ENCODE results near the gene CHCHD3.

The CHCHD3 gene

GRCh38 chr7:132869166-132869861 is 212.6 kb downstream of the CHCHD3 start:
- no peaks in the 10 kb centered on the region for H3K9me3 Mint-ChIP-seq
- H3K4me3 Mint-ChIP-seq, result no peak overlapping the region
- peaks cover 11% of the 10 kb centered on the region for H3K36me3 Mint-ChIP-seq (ENCODE audit: low read depth)
- intact Hi-C loops (cut with micrococcal nuclease), result no loop called here
- H3K27ac Mint-ChIP-seq, result no peak overlapping the region
- peaks cover 20% of the 10 kb centered on the region for H3K4me1 Mint-ChIP-seq (ENCODE audit: low read depth)
- no peaks in the 10 kb centered on the region for H3K27me3 Mint-ChIP-seq

- Mint-ChIP-seq H3K27ac (no peak overlapping the region), H3K4me3 (no peak overlapping the region), H3K4me1 (ENCODE audit: low read depth) (peaks cover 20% of the 10 kb centered on the region), H3K36me3 (ENCODE audit: low read depth) (peaks cover 11% of the 10 kb centered on the region), H3K27me3 (no peaks in the 10 kb centered on the region), H3K9me3 (no peaks in the 10 kb centered on the region)
- intact Hi-C loops (cut with micrococcal nuclease), result no loop called here
Observed at GRCh38 chr7:132866551-132866950, 215.3 kb downstream of the CHCHD3 start.

- H3K4me1 Mint-ChIP-seq (ENCODE audit: low read depth), result peaks cover 20% of the 10 kb centered on the region
- no peaks in the 10 kb centered on the region for H3K9me3 Mint-ChIP-seq
- no peak overlapping the region for H3K4me3 Mint-ChIP-seq
- no peak overlapping the region for H3K27ac Mint-ChIP-seq
- no peaks in the 10 kb centered on the region for H3K27me3 Mint-ChIP-seq
- H3K36me3 Mint-ChIP-seq (ENCODE audit: low read depth), result peaks cover 11% of the 10 kb centered on the region
- intact Hi-C loops (cut with micrococcal nuclease), result no loop called here
Observed at GRCh38 chr7:132866144-132866531, 215.8 kb downstream of the CHCHD3 start.

GRCh38 chr7:132865366-132866143 is 216.3 kb downstream of the CHCHD3 start:
- Mint-ChIP-seq H3K9me3 (no peaks in the 10 kb centered on the region), H3K36me3 (ENCODE audit: low read depth) (peaks cover 16% of the 10 kb centered on the region), H3K27ac (no peak overlapping the region), H3K27me3 (no peaks in the 10 kb centered on the region), H3K4me1 (ENCODE audit: low read depth) (peaks cover 20% of the 10 kb centered on the region), H3K4me3 (no peak overlapping the region)
- intact Hi-C loops (cut with micrococcal nuclease), result no loop called here

GRCh38 chr7:132861940-132862554 is 219.8 kb downstream of the CHCHD3 start:
- no peak overlapping the region for H3K4me3 Mint-ChIP-seq
- no peaks in the 10 kb centered on the region for H3K27me3 Mint-ChIP-seq
- H3K27ac Mint-ChIP-seq, result no peak overlapping the region
- H3K4me1 Mint-ChIP-seq (ENCODE audit: low read depth), result peaks cover 12% of the 10 kb centered on the region
- peaks cover 16% of the 10 kb centered on the region for H3K36me3 Mint-ChIP-seq (ENCODE audit: low read depth)
- no peaks in the 10 kb centered on the region for H3K9me3 Mint-ChIP-seq
- intact Hi-C loops (cut with micrococcal nuclease), result no loop called here

- Mint-ChIP-seq H3K9me3 (no peaks in the 10 kb centered on the region), H3K36me3 (ENCODE audit: low read depth) (peaks cover 16% of the 10 kb centered on the region), H3K27me3 (no peaks in the 10 kb centered on the region), H3K27ac (no peak overlapping the region), H3K4me3 (no peak overlapping the region), H3K4me1 (ENCODE audit: low read depth) (peaks cover 12% of the 10 kb centered on the region)
- intact Hi-C loops (cut with micrococcal nuclease), result no loop called here
Observed at GRCh38 chr7:132861424-132861823, 220.5 kb downstream of the CHCHD3 start.

GRCh38 chr7:132859199-132859598 is 222.7 kb downstream of the CHCHD3 start:
- H3K4me1 Mint-ChIP-seq (ENCODE audit: low read depth), result peaks cover 6% of the 10 kb centered on the region

GRCh38 chr7:132858760-132859159 is 223.1 kb downstream of the CHCHD3 start:
- intact Hi-C loops (cut with micrococcal nuclease), result no loop called here
- Mint-ChIP-seq H3K27me3 (no peaks in the 10 kb centered on the region), H3K4me3 (no peak overlapping the region), H3K9me3 (no peaks in the 10 kb centered on the region), H3K4me1 (ENCODE audit: low read depth) (peaks cover 6% of the 10 kb centered on the region), H3K36me3 (ENCODE audit: low read depth) (peaks cover 5% of the 10 kb centered on the region), H3K27ac (no peak overlapping the region)

More at GRCh38 chr7:132859199-132859598, 222.7 kb downstream of the CHCHD3 start:
- Mint-ChIP-seq H3K36me3 (ENCODE audit: low read depth) (peaks cover 5% of the 10 kb centered on the region), H3K27me3 (no peaks in the 10 kb centered on the region), H3K4me3 (no peak overlapping the region), H3K9me3 (no peaks in the 10 kb centered on the region), H3K27ac (no peak overlapping the region)
- intact Hi-C loops (cut with micrococcal nuclease), result no loop called here

GRCh38 chr7:132858251-132858650 is 223.6 kb downstream of the CHCHD3 start:
- H3K4me1 Mint-ChIP-seq (ENCODE audit: low read depth), result peaks cover 6% of the 10 kb centered on the region
- no peak overlapping the region for H3K27ac Mint-ChIP-seq
- no peaks in the 10 kb centered on the region for H3K9me3 Mint-ChIP-seq
- no peak overlapping the region for H3K4me3 Mint-ChIP-seq
- no peaks in the 10 kb centered on the region for H3K27me3 Mint-ChIP-seq
- peaks cover 5% of the 10 kb centered on the region for H3K36me3 Mint-ChIP-seq (ENCODE audit: low read depth)
- intact Hi-C loops (cut with micrococcal nuclease), result no loop called here

GRCh38 chr7:132857703-132858102 is 224.2 kb downstream of the CHCHD3 start:
- H3K4me1 Mint-ChIP-seq (ENCODE audit: low read depth), result peaks cover 6% of the 10 kb centered on the region
- no peak overlapping the region for H3K4me3 Mint-ChIP-seq
- peaks cover 5% of the 10 kb centered on the region for H3K36me3 Mint-ChIP-seq (ENCODE audit: low read depth)
- intact Hi-C loops (cut with micrococcal nuclease), result no loop called here
- H3K27ac Mint-ChIP-seq, result no peak overlapping the region
- H3K27me3 Mint-ChIP-seq, result no peaks in the 10 kb centered on the region
- H3K9me3 Mint-ChIP-seq, result no peaks in the 10 kb centered on the region

- H3K27me3 Mint-ChIP-seq, result no peaks in the 10 kb centered on the region
- intact Hi-C loops (cut with micrococcal nuclease), result no loop called here
- H3K9me3 Mint-ChIP-seq, result no peaks in the 10 kb centered on the region
- no peak overlapping the region for H3K4me3 Mint-ChIP-seq
- H3K27ac Mint-ChIP-seq, result no peak overlapping the region
- peaks cover 6% of the 10 kb centered on the region for H3K4me1 Mint-ChIP-seq (ENCODE audit: low read depth)
- H3K36me3 Mint-ChIP-seq (ENCODE audit: low read depth), result peaks cover 5% of the 10 kb centered on the region
Observed at GRCh38 chr7:132857031-132857430, 224.9 kb downstream of the CHCHD3 start.

- Mint-ChIP-seq H3K4me1 (ENCODE audit: low read depth) (peaks cover 6% of the 10 kb centered on the region), H3K27ac (no peak overlapping the region), H3K9me3 (no peaks in the 10 kb centered on the region), H3K27me3 (no peaks in the 10 kb centered on the region), H3K36me3 (ENCODE audit: low read depth) (peaks cover 5% of the 10 kb centered on the region), H3K4me3 (no peak overlapping the region)
- intact Hi-C loops (cut with micrococcal nuclease), result no loop called here
Observed at GRCh38 chr7:132856416-132856815, 225.5 kb downstream of the CHCHD3 start.

GRCh38 chr7:132855901-132856300 is 226.0 kb downstream of the CHCHD3 start:
- intact Hi-C loops (cut with micrococcal nuclease), result no loop called here

GRCh38 chr7:132854238-132854637 is 227.7 kb downstream of the CHCHD3 start:
- Mint-ChIP-seq H3K4me3 (no peak overlapping the region), H3K4me1 (ENCODE audit: low read depth) (no peaks in the 10 kb centered on the region), H3K27me3 (no peaks in the 10 kb centered on the region), H3K9me3 (no peaks in the 10 kb centered on the region), H3K36me3 (ENCODE audit: low read depth) (no peaks in the 10 kb centered on the region), H3K27ac (no peak overlapping the region)
- intact Hi-C loops (cut with micrococcal nuclease), result no loop called here

More at GRCh38 chr7:132855901-132856300, 226.0 kb downstream of the CHCHD3 start:
- Mint-ChIP-seq H3K27ac (no peak overlapping the region), H3K36me3 (ENCODE audit: low read depth) (peaks cover 3% of the 10 kb centered on the region), H3K4me3 (no peak overlapping the region), H3K4me1 (ENCODE audit: low read depth) (peaks cover 6% of the 10 kb centered on the region), H3K27me3 (no peaks in the 10 kb centered on the region), H3K9me3 (no peaks in the 10 kb centered on the region)
